Heart left ventricle (tissue), 13 donors: Measurements from ENCODE around the gene LIPG.

Experiments
- POLR2A ChIP-seq, 2 donors: fragments of 450-650 bp; IDR thresholded peaks; one replicate each; pipeline ENCODE4 v1.6.1; 2017; ENCODE audit warnings: antibody characterized with exemption in 2 of 2, mild to moderate bottlenecking in 2 of 2, moderate library complexity in 2 of 2
- TF ChIP-seq, protein P1 (sequence below), 12 donors: fragments of 200-600 bp; sonication (generic) in 4 of 12; IDR thresholded peaks; one replicate each; pipeline versions ENCODE4 v1.5.0 to v1.8.0; 2018 to 2022; ENCODE audit warnings: antibody characterized with exemption in 12 of 12, mild to moderate bottlenecking in 5 of 12
- donor health status: ischemic (EF 13 %, LVEDD 7.1; RV severe dilation, severe dysfunction).
- donor health status: DM: no; HTN: yes; CAD: no.
- donor health status: DM: no; HTN: no; CAD: no.
- donor health status: ischemic (EF 25% LVEDD 6.9; RV normal size, moderate dysfunction).
- donor health status: ischemic (EF 25% LVEDD 5.7; RV mildly dilated, moderate dysfunction).
- donor health status: ischemic (EF 35%, LVEDD 5.7; RV mildly dilated, moderate dysfunction).
- donor health status: nonischemic (EF 11% LVEDD 7.7; RV severe dilation, severe dysfunction).
- donor health status: DM: yes; HTN: yes; CAD: no.
- donor health status: PGD.
- donor health status: ischemic (EF 29% LVEDD 5.4; RV normal size, mild dysfunction).
- donor health status: nonischemic (EF 23%, LVEDD 6.1; RV moderate dilation, normal function).

DNA sequence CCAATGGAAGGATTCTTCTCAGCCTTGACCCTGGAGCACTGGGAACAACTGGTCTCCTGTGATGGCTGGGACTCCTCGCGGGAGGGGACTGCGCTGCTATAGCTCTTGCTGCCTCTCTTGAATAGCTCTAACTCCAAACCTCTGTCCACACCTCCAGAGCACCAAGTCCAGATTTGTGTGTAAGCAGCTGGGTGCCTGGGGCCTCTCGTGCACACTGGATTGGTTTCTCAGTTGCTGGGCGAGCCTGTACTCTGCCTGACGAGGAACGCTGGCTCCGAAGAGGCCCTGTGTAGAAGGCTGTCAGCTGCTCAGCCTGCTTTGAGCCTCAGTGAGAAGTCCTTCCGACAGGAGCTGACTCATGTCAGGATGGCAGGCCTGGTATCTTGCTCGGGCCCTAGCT, 28.8 kb downstream of the LIPG start:
- TF ChIP-seq, protein P1, sequence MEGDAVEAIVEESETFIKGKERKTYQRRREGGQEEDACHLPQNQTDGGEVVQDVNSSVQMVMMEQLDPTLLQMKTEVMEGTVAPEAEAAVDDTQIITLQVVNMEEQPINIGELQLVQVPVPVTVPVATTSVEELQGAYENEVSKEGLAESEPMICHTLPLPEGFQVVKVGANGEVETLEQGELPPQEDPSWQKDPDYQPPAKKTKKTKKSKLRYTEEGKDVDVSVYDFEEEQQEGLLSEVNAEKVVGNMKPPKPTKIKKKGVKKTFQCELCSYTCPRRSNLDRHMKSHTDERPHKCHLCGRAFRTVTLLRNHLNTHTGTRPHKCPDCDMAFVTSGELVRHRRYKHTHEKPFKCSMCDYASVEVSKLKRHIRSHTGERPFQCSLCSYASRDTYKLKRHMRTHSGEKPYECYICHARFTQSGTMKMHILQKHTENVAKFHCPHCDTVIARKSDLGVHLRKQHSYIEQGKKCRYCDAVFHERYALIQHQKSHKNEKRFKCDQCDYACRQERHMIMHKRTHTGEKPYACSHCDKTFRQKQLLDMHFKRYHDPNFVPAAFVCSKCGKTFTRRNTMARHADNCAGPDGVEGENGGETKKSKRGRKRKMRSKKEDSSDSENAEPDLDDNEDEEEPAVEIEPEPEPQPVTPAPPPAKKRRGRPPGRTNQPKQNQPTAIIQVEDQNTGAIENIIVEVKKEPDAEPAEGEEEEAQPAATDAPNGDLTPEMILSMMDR (IDR thresholded peaks at IDR 0.05) = no peak
- TF ChIP-seq POLR2A (IDR thresholded peaks at IDR 0.05) = no peak
